Activated CD8-positive, alpha-beta T cell treated with anti-CD3 and anti-CD28 coated beads, Interleukin-2, amount 10 ng/mL, durations not matched to agents 7 days and 5 days (primary cell): ENCODE measurements around the gene AP3B1. TPM values are rescaled to one million over a fixed set of nuclear protein-coding genes. Genes with fewer than 3 reads are reported as not detected.
"Not testable (repeated sequence)": the region's sequence is repeated elsewhere in the genome, so short reads cannot be mapped to it uniquely, and the experiment has no call there.

Experiments
- ATAC-seq: fragments of 150-1000 bp; cut with Tn5 transposase; one replicate; pipeline ENCODE4 v1.10.0; 2021; ENCODE audit warnings: moderate library complexity
- CTCF ChIA-PET: fragments of 350-600 bp; sonication (Branson Sonifier 250); formaldehyde crosslinking; loops from one replicate; lab custom pipeline; 2021; ENCODE audit warnings: antibody characterized with exemption; lab: Charles Lee
- POLR2A ChIA-PET: fragments of 350-600 bp; sonication (Branson Sonifier 250); formaldehyde crosslinking; loops from one replicate; lab custom pipeline; 2021; ENCODE audit warnings: antibody characterized with exemption; lab: Charles Lee
- DNase-seq: peaks from one replicate; pipeline ENCODE4 v3.0.0-alpha.2; 2020
- H3K27ac Mint-ChIP-seq: one replicate; pipeline ENCODE4 v1.8.0; 2021; ENCODE audit warnings: mild to moderate bottlenecking, mixed read lengths
- H3K27me3 Mint-ChIP-seq: one replicate; pipeline ENCODE4 v1.8.0; 2021; ENCODE audit warnings: low read depth, mixed read lengths
- H3K36me3 Mint-ChIP-seq: one replicate; pipeline ENCODE4 v1.8.0; 2021; ENCODE audit warnings: low read depth, mixed read lengths
- H3K4me1 Mint-ChIP-seq: one replicate; pipeline ENCODE4 v1.8.0; 2021; ENCODE audit warnings: low read depth, mixed read lengths
- H3K4me3 Mint-ChIP-seq: one replicate; pipeline ENCODE4 v1.8.0; 2021; ENCODE audit warnings: mild to moderate bottlenecking, mixed read lengths
- H3K9me3 Mint-ChIP-seq: one replicate; pipeline ENCODE4 v1.8.0; 2022; ENCODE audit warnings: mixed read lengths; ENCODE audit not compliant: insufficient read depth
- total RNA-seq, 2 experiments: library from RNA; stranded (reverse); gene quantifications; one replicate each; pipeline ENCODE4 v1.2.3, GENCODE V29; 2021

The AP3B1 gene
- total RNA-seq, 2 experiments from 2014 or later, result 42.9 to 44.3 TPM

DNA sequence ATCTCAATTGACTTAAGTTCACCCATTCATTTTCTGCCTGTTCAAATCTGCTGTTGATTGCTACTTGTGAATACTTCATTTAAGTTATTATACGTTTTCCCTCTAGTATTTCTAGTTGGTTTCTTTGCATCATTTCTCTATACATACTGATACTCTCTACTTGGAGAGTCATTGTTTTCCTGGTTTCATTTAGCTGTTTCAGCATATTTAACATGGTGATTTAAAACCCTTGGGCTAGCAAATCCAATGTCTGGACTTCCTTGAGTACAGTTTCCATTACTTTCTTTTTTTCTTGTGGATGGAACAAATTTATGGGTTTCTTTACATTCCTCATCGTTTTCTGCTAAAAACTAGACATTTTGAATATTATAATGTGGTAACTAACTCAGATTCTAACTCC lies 90.7 kb downstream of the AP3B1 start:
- DNase-seq (no peak), ATAC-seq (no peak)
- ChIA-PET POLR2A (no interaction called here), CTCF (interaction anchor here (0.7 kb wide), 1 partner anchor 116 kb away, joined by 3 read pairs; no protein-coding TSS in a partner anchor)
- Mint-ChIP-seq H3K36me3 (peaks cover 54% of the 10 kb centered on the region), H3K27me3 (no peaks in the 10 kb centered on the region), H3K4me1 (peaks cover 3% of the 10 kb centered on the region), H3K27ac (no peak overlapping the region), H3K9me3 (peaks cover 5% of the 10 kb centered on the region), H3K4me3 (no peak overlapping the region)

DNA sequence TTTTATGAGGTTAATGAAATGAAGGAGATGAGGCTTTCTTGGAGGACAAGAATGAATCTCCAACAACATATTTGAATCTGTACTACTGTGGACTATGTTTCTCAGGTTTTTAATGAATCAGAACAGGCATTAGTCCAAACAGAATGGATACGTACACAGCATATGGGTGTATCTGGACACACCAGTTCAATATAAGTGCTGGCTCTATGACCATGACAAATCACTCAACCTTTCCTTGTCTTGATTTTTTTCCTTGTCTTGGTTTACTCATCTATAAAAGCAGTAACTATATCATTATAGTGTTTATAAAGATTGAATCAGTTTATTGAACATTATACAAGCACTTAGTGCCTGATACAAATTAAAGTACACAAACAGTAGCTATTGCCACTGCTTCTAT lies 104.1 kb downstream of the AP3B1 start:
- ChIA-PET CTCF (interaction anchor here (0.7 kb wide), 1 partner anchor 18 kb away, joined by 3 read pairs; no protein-coding TSS in a partner anchor), POLR2A (no interaction called here)
- Mint-ChIP-seq H3K27ac (no peak overlapping the region), H3K9me3 (no peaks in the 10 kb centered on the region), H3K4me3 (no peak overlapping the region), H3K36me3 (peaks cover 24% of the 10 kb centered on the region), H3K4me1 (no peaks in the 10 kb centered on the region), H3K27me3 (no peaks in the 10 kb centered on the region)
- no peak for DNase-seq
- ATAC-seq, result no peak

DNA sequence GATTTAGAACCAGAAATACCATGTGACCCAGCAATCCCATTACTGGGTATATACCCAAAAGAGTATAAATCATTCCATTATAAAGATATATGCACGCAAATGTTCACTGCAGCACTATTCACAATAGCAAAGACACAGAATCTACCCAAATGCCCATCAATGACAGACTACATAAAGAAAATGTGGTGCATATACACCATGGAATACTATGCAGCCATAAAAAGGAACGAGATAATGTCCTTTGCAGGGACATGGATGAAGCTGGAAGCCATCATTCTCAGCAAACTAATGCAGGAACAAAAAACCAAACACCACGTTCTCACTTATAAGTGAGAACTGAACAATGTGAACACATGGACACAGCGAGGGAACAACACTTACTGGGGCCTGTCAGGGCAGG lies 105.8 kb downstream of the AP3B1 start:
- H3K36me3 Mint-ChIP-seq, result peaks cover 21% of the 10 kb centered on the region
- H3K9me3 Mint-ChIP-seq, DNase-seq, CTCF ChIA-PET, H3K4me1 Mint-ChIP-seq, ATAC-seq, H3K4me3 Mint-ChIP-seq, POLR2A ChIA-PET, H3K27me3 Mint-ChIP-seq, H3K27ac Mint-ChIP-seq: not testable (repeated sequence)

DNA sequence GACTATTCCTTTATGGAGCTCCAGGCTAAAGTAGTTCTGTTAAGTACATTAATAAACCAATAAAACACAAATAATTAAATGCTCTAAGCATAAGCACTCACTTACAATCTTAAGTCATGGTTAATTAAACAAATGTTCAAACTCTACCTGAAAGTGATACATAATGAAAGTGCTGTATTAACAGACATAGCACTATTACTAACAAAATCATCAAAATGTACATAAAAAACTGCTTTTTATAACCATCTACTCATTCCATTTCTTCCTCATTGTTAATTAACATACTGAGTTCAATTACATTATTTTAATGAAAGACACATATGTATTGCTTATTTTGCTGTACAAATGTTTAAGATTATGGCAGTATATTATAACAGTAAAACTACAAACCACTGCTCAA lies 107.3 kb downstream of the AP3B1 start:
- ATAC-seq (no peak), DNase-seq (no peak)
- H3K4me1 Mint-ChIP-seq, result peaks cover 3% of the 10 kb centered on the region
- peaks cover 24% of the 10 kb centered on the region for H3K36me3 Mint-ChIP-seq
- POLR2A ChIA-PET, result no interaction called here
- no peak overlapping the region for H3K27ac Mint-ChIP-seq
- CTCF ChIA-PET, result no interaction called here
- H3K4me3 Mint-ChIP-seq, result no peak overlapping the region
- H3K9me3 Mint-ChIP-seq, result no peaks in the 10 kb centered on the region
- no peaks in the 10 kb centered on the region for H3K27me3 Mint-ChIP-seq

DNA sequence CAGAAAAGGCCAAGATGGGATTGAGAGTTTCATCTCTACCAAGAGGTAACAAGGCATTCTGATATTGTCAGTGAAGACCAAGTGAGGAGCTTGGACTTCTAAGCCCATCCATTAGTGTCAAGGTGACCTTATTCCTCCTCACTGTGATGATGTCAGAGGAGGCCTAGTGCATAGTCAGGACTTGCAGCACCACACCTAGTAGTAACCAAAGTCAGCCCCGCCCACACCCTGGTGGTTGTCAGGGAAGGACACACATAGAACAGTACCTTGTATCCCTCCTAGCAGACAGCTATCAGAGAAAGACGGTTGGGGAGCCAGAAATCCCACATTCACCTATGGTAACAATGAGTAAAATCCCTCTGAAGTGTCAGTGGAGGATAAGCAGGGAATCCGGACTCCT lies 111.7 kb downstream of the AP3B1 start:
- CTCF ChIA-PET, result no interaction called here
- no peak for DNase-seq
- H3K36me3 Mint-ChIP-seq, result peaks cover 25% of the 10 kb centered on the region

DNA sequence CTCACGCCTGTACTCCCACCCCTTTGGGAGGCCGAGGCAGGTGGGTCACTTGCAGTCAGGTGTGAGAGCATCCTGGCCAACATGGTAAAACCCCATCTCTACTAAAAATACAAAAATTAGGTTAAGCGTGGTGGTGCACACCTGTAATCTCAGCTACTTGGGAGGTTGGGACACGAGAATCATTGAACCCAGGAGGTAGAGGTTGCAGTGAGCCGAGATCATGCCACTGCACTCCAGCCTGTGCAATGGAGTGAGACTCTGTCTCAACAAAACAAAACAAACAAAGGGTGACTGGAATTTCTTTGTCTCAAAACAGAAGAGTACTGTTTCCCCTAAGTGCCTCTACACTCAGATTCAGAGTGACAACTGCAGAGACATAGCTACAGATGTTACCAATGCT lies 116.1 kb downstream of the AP3B1 start:
- no peak for DNase-seq
- POLR2A ChIA-PET, result no interaction called here
- Mint-ChIP-seq H3K9me3 (no peaks in the 10 kb centered on the region), H3K27me3 (no peaks in the 10 kb centered on the region), H3K36me3 (peaks cover 51% of the 10 kb centered on the region), H3K4me1 (peaks cover 3% of the 10 kb centered on the region), H3K4me3 (no peak overlapping the region), H3K27ac (no peak overlapping the region)
- no peak for ATAC-seq
- CTCF ChIA-PET, result no interaction called here

More for the DNA sequence above, 111.7 kb downstream of the AP3B1 start:
- Mint-ChIP-seq H3K4me3 (no peak overlapping the region), H3K4me1 (peaks cover 3% of the 10 kb centered on the region), H3K27ac (no peak overlapping the region), H3K9me3 (no peaks in the 10 kb centered on the region), H3K27me3 (no peaks in the 10 kb centered on the region)
- POLR2A ChIA-PET, result no interaction called here
- no peak for ATAC-seq

DNA sequence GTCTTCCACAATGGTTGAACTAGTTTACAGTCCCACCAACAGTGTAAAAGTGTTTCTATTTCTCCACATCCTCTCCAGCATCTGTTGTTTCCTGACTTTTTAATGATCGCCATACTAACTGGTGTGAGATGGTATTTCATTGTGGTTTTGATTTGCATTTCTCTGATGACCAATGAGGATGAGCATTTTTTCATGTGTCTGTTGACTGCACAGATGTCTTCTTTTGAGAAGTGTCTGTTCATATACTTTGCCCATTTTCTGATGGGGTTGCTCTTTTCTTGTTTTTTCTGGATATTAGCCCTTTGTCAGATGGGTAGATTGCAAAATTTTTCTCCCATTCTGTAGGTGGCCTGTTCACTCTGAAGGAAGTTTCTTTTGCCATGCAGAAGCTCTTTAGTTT lies 124.2 kb downstream of the AP3B1 start:
- H3K9me3 Mint-ChIP-seq, H3K4me3 Mint-ChIP-seq, POLR2A ChIA-PET, DNase-seq, ATAC-seq, H3K27ac Mint-ChIP-seq, H3K27me3 Mint-ChIP-seq, H3K4me1 Mint-ChIP-seq, CTCF ChIA-PET: not testable (repeated sequence)
- H3K36me3 Mint-ChIP-seq, result peaks cover 78% of the 10 kb centered on the region

DNA sequence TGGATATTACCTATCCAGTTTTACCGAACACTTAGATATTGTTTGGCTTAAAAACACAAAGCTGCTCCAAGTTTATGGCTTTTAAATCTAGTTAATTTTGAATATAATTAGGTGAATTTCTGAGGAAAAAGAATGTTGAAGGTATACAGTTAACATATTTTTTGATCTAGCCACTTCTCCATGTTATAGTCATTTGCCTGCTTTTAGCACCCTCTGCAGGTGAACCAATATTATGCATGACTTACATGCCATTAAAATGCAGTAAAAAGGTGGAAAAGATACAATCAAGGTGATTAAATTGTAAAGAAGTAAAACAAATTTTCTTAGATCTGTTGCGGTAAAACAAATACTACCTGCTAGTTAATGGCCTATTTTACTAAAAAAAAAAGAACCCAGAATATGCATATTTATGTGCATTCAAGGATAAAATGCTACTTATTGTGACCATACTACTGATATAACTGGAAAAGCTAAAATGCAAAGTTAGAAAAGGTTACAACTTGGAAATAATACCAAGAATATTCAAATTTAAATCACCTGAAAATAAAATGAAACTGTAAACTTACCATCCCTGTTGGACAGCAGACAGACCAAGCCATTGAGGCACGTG lies 132.1 kb downstream of the AP3B1 start:
- no peaks in the 10 kb centered on the region for H3K27me3 Mint-ChIP-seq
- no peaks in the 10 kb centered on the region for H3K4me1 Mint-ChIP-seq
- H3K4me3 Mint-ChIP-seq, result no peak overlapping the region
- peaks cover 32% of the 10 kb centered on the region for H3K36me3 Mint-ChIP-seq
- H3K9me3 Mint-ChIP-seq, result no peaks in the 10 kb centered on the region
- H3K27ac Mint-ChIP-seq, result no peak overlapping the region
- CTCF ChIA-PET, result interaction anchor here (0.7 to 1.4 kb wide), 4 partner anchors 9 to 822 kb away, joined by 3 to 4 read pairs (median 3); no protein-coding TSS in a partner anchor
- DNase-seq, result peak; percentile 30
- ATAC-seq, result no peak
- POLR2A ChIA-PET, result no interaction called here

DNA sequence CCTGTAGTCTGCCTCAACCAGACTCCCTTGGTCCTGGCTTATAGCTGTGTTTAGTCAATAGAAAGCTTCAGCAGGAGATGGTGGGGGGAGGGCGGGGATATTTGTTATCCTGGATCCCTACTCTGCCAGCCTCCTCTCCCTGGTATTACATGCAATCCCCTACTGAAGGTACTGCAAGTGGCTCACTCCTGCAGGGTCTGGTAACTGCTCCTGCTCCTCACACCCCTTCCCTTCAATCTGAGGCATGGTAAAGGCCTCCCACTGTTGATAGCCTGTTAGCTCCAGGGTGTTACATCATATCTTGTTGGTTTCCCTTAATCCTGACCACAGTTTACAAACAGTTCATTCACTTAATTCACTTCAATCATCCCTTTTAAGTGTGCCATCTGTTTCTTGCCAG lies 137.5 kb downstream of the AP3B1 start:
- ChIA-PET POLR2A (no interaction called here), CTCF (no interaction called here)
- no peak overlapping the region for H3K4me3 Mint-ChIP-seq
- no peak for DNase-seq
- peaks cover 59% of the 10 kb centered on the region for H3K36me3 Mint-ChIP-seq
- H3K27ac Mint-ChIP-seq, result no peak overlapping the region
- no peaks in the 10 kb centered on the region for H3K9me3 Mint-ChIP-seq
- no peaks in the 10 kb centered on the region for H3K4me1 Mint-ChIP-seq
- no peak for ATAC-seq
- H3K27me3 Mint-ChIP-seq, result no peaks in the 10 kb centered on the region

DNA sequence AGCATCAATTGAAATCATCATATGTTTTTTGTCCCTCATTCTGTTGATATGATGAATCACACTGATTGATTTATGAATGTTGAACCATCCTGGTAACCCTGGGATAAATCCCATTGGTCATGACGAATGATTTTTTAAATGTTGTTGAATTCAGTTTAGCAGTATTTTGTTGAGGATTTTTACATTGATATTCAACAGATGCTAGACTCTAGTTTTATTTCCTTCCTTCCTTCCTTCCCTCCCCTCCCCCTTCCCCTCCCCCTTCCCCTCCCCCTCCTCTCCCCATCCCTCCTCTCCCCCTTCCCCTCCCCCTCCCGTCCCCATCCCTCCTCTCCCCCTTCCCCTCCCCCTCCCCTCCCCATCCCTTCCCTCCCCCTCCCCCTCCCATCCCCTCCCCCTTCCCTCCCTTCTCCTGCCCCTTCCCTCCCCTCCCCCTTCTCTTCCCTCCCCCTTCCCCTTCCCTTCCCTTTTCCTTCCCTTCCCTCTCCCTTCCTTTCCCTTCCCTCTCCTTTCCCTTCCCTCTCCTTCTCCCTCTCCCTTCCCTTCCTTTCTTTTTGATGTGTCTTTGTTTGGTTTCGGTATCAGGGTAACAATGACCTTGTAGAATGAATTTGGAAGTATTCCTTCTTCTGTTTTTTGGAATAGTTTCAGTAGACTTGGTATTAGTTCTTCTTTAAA lies 142.8 kb downstream of the AP3B1 start:
- H3K9me3 Mint-ChIP-seq, result no peaks in the 10 kb centered on the region
- DNase-seq, result no peak
- peaks cover 47% of the 10 kb centered on the region for H3K36me3 Mint-ChIP-seq
- POLR2A ChIA-PET, result no interaction called here
- no peak overlapping the region for H3K27ac Mint-ChIP-seq
- peaks cover 5% of the 10 kb centered on the region for H3K4me1 Mint-ChIP-seq
- CTCF ChIA-PET, result interaction anchor here (1.4 kb wide), 1 partner anchor 11 kb away, joined by 4 read pairs; no protein-coding TSS in a partner anchor
- H3K27me3 Mint-ChIP-seq, result no peaks in the 10 kb centered on the region
- H3K4me3 Mint-ChIP-seq, result no peak overlapping the region
- ATAC-seq, result no peak

DNA sequence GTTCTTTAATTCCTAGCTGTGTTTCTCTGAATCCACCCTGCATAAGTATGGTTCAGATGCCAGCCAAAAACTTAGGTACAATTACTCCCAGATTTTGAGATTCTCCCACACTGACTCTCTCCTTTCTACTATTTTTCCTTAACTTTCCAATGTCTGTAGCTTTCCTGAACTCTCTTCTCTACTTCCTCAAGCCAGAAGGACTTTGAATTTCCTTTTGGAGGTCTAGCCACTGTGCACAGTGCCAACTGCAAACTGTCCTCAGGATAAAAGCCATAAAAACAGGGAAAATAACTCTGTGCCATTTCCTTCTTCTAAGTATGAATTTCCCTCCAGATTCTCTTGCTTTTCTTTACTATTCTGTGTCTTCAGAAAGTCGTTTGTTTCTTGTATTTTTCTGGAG lies 157.2 kb downstream of the AP3B1 start:
- DNase-seq, result no peak
- CTCF ChIA-PET, result no interaction called here
- H3K27ac Mint-ChIP-seq, result no peak overlapping the region
- no peaks in the 10 kb centered on the region for H3K9me3 Mint-ChIP-seq
- H3K36me3 Mint-ChIP-seq, result peaks cover 25% of the 10 kb centered on the region
- H3K4me3 Mint-ChIP-seq, result no peak overlapping the region
- no peaks in the 10 kb centered on the region for H3K4me1 Mint-ChIP-seq
- no peak for ATAC-seq
- POLR2A ChIA-PET, result no interaction called here
- H3K27me3 Mint-ChIP-seq, result no peaks in the 10 kb centered on the region

DNA sequence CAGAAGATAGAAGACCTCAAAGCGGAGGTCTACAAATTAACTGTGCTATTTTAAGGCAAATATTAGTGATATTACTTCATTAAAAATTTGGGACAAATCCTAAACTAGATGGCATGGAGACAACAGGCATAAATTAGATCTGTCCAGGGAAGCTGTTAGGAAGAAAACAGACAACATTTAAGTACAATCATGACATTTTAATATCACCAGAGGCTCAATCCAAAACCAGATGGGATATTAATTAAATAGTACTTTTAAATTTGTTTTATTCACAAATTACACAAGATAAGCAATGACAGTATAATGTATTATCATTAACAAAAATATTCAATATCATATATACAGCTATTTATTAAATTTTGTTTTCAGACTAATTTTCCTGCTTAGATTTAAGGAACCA lies 161.1 kb downstream of the AP3B1 start:
- no peak overlapping the region for H3K4me3 Mint-ChIP-seq
- POLR2A ChIA-PET, result no interaction called here

More for the DNA sequence above, 161.1 kb downstream of the AP3B1 start:
- Mint-ChIP-seq H3K27ac (no peak overlapping the region), H3K27me3 (no peaks in the 10 kb centered on the region), H3K9me3 (no peaks in the 10 kb centered on the region), H3K36me3 (peaks cover 7% of the 10 kb centered on the region), H3K4me1 (no peaks in the 10 kb centered on the region)
- CTCF ChIA-PET, result no interaction called here
- no peak for ATAC-seq
- DNase-seq, result no peak
